Esophagus squamous epithelium (tissue), 4 donors: ENCODE results near the gene JAM3.

ENCODE experiments used
- POLR2A ChIP-seq, 4 donors: fragments of 450-650 bp; IDR thresholded peaks; one replicate each; pipeline ENCODE4 v1.6.1; 2017; ENCODE audit warnings: antibody characterized with exemption in 4 of 4, mild to moderate bottlenecking in 4 of 4, moderate library complexity in 3 of 4
- TF ChIP-seq, protein P1 (sequence below), 6 experiments: fragments of 450-650 bp in 4 of 6; fragments of 200-600 bp in 2 of 6; sonication (generic) in 2 of 6; IDR thresholded peaks; one replicate each; pipeline ENCODE4 v1.5.1; 2016 to 2019; ENCODE audit warnings: antibody characterized with exemption in 6 of 6, mild to moderate bottlenecking in 4 of 6, moderate library complexity in 4 of 6

DNA sequence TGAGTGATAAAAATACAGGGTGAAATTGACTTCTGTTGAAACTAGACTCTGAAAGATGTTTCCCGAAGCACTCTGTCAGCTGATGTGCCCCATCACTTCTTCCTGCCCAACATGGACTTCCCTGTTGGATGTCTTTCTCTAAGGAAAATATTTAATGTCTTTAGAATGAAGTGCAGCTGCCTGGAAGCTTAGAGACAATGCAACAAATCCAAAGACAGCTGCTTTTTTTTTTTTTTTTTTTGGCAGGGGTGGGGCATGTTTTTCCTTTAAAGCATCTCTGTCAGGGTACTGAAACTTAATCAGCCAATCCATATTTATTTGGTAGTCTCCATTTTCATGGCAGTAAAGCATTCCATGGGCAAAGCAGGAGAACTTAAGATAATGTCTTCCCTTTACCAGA lies 5.9 kb downstream of the JAM3 start:
- TF ChIP-seq, protein P1, sequence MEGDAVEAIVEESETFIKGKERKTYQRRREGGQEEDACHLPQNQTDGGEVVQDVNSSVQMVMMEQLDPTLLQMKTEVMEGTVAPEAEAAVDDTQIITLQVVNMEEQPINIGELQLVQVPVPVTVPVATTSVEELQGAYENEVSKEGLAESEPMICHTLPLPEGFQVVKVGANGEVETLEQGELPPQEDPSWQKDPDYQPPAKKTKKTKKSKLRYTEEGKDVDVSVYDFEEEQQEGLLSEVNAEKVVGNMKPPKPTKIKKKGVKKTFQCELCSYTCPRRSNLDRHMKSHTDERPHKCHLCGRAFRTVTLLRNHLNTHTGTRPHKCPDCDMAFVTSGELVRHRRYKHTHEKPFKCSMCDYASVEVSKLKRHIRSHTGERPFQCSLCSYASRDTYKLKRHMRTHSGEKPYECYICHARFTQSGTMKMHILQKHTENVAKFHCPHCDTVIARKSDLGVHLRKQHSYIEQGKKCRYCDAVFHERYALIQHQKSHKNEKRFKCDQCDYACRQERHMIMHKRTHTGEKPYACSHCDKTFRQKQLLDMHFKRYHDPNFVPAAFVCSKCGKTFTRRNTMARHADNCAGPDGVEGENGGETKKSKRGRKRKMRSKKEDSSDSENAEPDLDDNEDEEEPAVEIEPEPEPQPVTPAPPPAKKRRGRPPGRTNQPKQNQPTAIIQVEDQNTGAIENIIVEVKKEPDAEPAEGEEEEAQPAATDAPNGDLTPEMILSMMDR (IDR thresholded peaks at IDR 0.05): no peak
- TF ChIP-seq POLR2A (IDR thresholded peaks at IDR 0.05): no peak
